GM23338 (cell line): ENCODE data around the gene COX20. TPM values are rescaled to one million over a fixed set of nuclear protein-coding genes. Genes with fewer than 3 reads are reported as not detected.
A peak's percentile ranks its signal among the peaks of the same experiment; 100 is the strongest.

Experiments
- ATAC-seq: fragments of 200-7000 bp; cut with Tn5 transposase; 3 replicates; pipeline ENCODE4 v1.9.1; 2020
- DNase-seq: peaks from one replicate; pipeline ENCODE4 v3.0.0-alpha.2; 2015; ENCODE audit warnings: low spot score
- H2AFZ ChIP-seq: fragments of 200-600 bp; sonication (generic); 2 replicates; pipeline ENCODE4 v1.8.0; 2016; ENCODE audit warnings: antibody characterized with exemption, mild to moderate bottlenecking, moderate library complexity
- H3F3A ChIP-seq: fragments of 200-600 bp; sonication (generic); replicated peaks from 2 replicates; pipeline ENCODE4 v1.8.0; 2017; ENCODE audit warnings: antibody characterized with exemption, mixed run types, low read depth
- H3K27ac ChIP-seq: fragments of 200-600 bp; sonication (generic); 2 replicates; pipeline ENCODE4 v1.6.1; 2016; ENCODE audit warnings: low read depth
- H3K27me3 ChIP-seq: fragments of 200-600 bp; sonication (generic); 2 replicates; pipeline ENCODE4 v1.8.0; 2016; ENCODE audit warnings: mild to moderate bottlenecking, mixed run types, moderate library complexity; ENCODE audit not compliant: insufficient read depth
- H3K36me3 ChIP-seq: fragments of 200-600 bp; sonication (generic); 2 replicates; pipeline ENCODE4 v1.8.0; 2016; ENCODE audit warnings: mild to moderate bottlenecking; ENCODE audit not compliant: insufficient read depth
- H3K4me1 ChIP-seq: fragments of 200-600 bp; sonication (generic); 2 replicates; pipeline ENCODE4 v1.8.0; 2016; ENCODE audit warnings: mild to moderate bottlenecking, moderate library complexity; ENCODE audit not compliant: insufficient read depth
- H3K4me2 ChIP-seq: fragments of 200-600 bp; sonication (generic); 2 replicates; pipeline ENCODE4 v1.7.1; 2017; ENCODE audit warnings: mixed run types
- H3K4me3 ChIP-seq: fragments of 200-600 bp; sonication (generic); 2 replicates; pipeline ENCODE4 v1.6.1; 2016; ENCODE audit warnings: mixed run types
- H3K79me2 ChIP-seq: fragments of 200-600 bp; sonication (generic); replicated peaks from 2 replicates; pipeline ENCODE4 v1.8.0; 2017; ENCODE audit warnings: mild to moderate bottlenecking; ENCODE audit not compliant: insufficient read depth
- H3K9me2 ChIP-seq: fragments of 200-600 bp; sonication (generic); 2 replicates; pipeline ENCODE4 v1.8.0; 2017; ENCODE audit not compliant: insufficient read depth
- H4K20me1 ChIP-seq: fragments of 200-600 bp; sonication (generic); replicated peaks from 2 replicates; pipeline ENCODE4 v1.8.0; 2017; ENCODE audit warnings: mild to moderate bottlenecking; ENCODE audit not compliant: insufficient read depth
- H3K27ac Mint-ChIP-seq: 2 replicates; pipeline ENCODE4 v1.8.0; 2020; ENCODE audit warnings: inconsistent platforms, mild to moderate bottlenecking, moderate library complexity, mixed read lengths
- H3K27me3 Mint-ChIP-seq: 3 replicates; pipeline ENCODE4 v1.8.0; 2022; ENCODE audit warnings: low read depth, mild to moderate bottlenecking, moderate library complexity, mixed read lengths, inconsistent platforms; ENCODE audit not compliant: insufficient read depth, poor library complexity
- H3K36me3 Mint-ChIP-seq: 3 replicates; pipeline ENCODE4 v1.8.0; 2021; ENCODE audit warnings: low read depth, mild to moderate bottlenecking, inconsistent platforms, moderate library complexity, mixed read lengths
- H3K4me1 Mint-ChIP-seq: 3 replicates; pipeline ENCODE4 v1.8.0; 2020; ENCODE audit warnings: mild to moderate bottlenecking, inconsistent platforms, mixed read lengths
- H3K4me3 Mint-ChIP-seq: 3 replicates; pipeline ENCODE4 v1.8.0; 2021; ENCODE audit warnings: moderate library complexity, mild to moderate bottlenecking, inconsistent platforms, mixed read lengths
- H3K9me3 Mint-ChIP-seq: 3 replicates; pipeline ENCODE4 v1.8.0; 2020; ENCODE audit warnings: moderate library complexity, mild to moderate bottlenecking, inconsistent platforms, mixed read lengths
- ETS1 ChIP-seq: IDR thresholded peaks from 2 replicates; pipeline ENCODE4 v1.6.1; 2016; ENCODE audit warnings: antibody characterized with exemption
- EZH2 ChIP-seq: fragments of 200-600 bp; sonication (generic); IDR thresholded peaks from one replicate; pipeline ENCODE4 v1.8.0; 2017; ENCODE audit warnings: antibody characterized with exemption, mild to moderate bottlenecking, low read depth; ENCODE audit not compliant: unreplicated experiment
- EZH2phosphoT487 ChIP-seq: fragments of 200-600 bp; sonication (generic); IDR thresholded peaks from one replicate; pipeline ENCODE4 v1.8.1; 2018; ENCODE audit warnings: antibody characterized with exemption; ENCODE audit not compliant: unreplicated experiment
- JUNB ChIP-seq: IDR thresholded peaks from one replicate; pipeline ENCODE4 v1.6.1; 2016; ENCODE audit warnings: antibody characterized with exemption; ENCODE audit not compliant: unreplicated experiment
- POLR2AphosphoS5 ChIP-seq: IDR thresholded peaks from 2 replicates; pipeline ENCODE4 v1.6.1; 2016; ENCODE audit warnings: antibody characterized with exemption, low read depth
- ZNF114 ChIP-seq: fragments of 250-450 bp; sonication (Bioruptor Pico); IDR thresholded peaks from 2 replicates; pipeline ENCODE4 v1.5.0; 2020; ENCODE audit warnings: mild to moderate bottlenecking, moderate library complexity
- ZNF462 ChIP-seq: fragments of 250-450 bp; sonication (Bioruptor Pico); IDR thresholded peaks from 2 replicates; pipeline ENCODE4 v1.5.0; 2020; ENCODE audit warnings: mild to moderate bottlenecking, moderate library complexity
- polyA plus RNA-seq: library from polyadenylated mRNA; unstranded; fragments of >200 nt; fragmentation: Nextera tagmentation; extraction: Ambion mirVana; gene quantifications from 2 replicates; pipeline ENCODE4 v1.2.1, GENCODE V29; 2016
- total RNA-seq: library from RNA; depleted of rRNA; stranded (reverse); fragments of >200 nt; shearing (Covaris generic); gene quantifications from 2 replicates; pipeline ENCODE4 v1.2.3, GENCODE V29; 2014

COX20 gene
- total and polyA plus RNA-seq, 2 experiments from 2014 or later: 19.3 to 175 TPM

GRCh38 chr1:244874974-244875579 is 39.6 kb downstream of the COX20 start:
- no peak for TF ChIP-seq ETS1
- TF ChIP-seq ZNF462 (CRISPR knock-in tag): 0 out of 2 replicates have a peak, but pooled peaks have one; percentile 46
- peaks cover 14% of the 10 kb centered on the region for H3K4me1 ChIP-seq
- H3K4me3 Mint-ChIP-seq: peak overlapping the region; percentile 39; the same call in 1 of the 3 replicates
- H3K4me2 ChIP-seq: no peak overlapping the region
- H3K9me2 ChIP-seq: no peaks in the 10 kb centered on the region
- H3K36me3 ChIP-seq: no peaks in the 10 kb centered on the region
- H3K27me3 ChIP-seq: no peaks in the 10 kb centered on the region
- no peaks in the 10 kb centered on the region for H3K79me2 ChIP-seq
- H3K4me3 ChIP-seq: no peak overlapping the region
- no peaks in the 10 kb centered on the region for H3F3A ChIP-seq
- H2AFZ ChIP-seq: no peak overlapping the region
- H3K27me3 Mint-ChIP-seq: peaks cover 6% of the 10 kb centered on the region
- no peaks in the 10 kb centered on the region for H4K20me1 ChIP-seq
- no peak overlapping the region for H3K27ac ChIP-seq
- DNase-seq: peak; percentile 82
- no peaks in the 10 kb centered on the region for H3K36me3 Mint-ChIP-seq
- H3K27ac Mint-ChIP-seq: no peak overlapping the region
- ATAC-seq: peak; percentile 96
- H3K4me1 Mint-ChIP-seq: peaks cover 15% of the 10 kb centered on the region
- H3K9me3 Mint-ChIP-seq: no peaks in the 10 kb centered on the region

- no peaks in the 10 kb centered on the region for H3K36me3 Mint-ChIP-seq
- Histone ChIP-seq H3K27me3 (no peaks in the 10 kb centered on the region), H3K4me1 (peaks cover 14% of the 10 kb centered on the region), H3K4me2 (no peak overlapping the region), H2AFZ (peak overlapping the region; percentile 32), H3K36me3 (no peaks in the 10 kb centered on the region), H3K79me2 (no peaks in the 10 kb centered on the region), H4K20me1 (no peaks in the 10 kb centered on the region), H3F3A (no peaks in the 10 kb centered on the region), H3K4me3 (no peak overlapping the region), H3K27ac (no peak overlapping the region), H3K9me2 (no peaks in the 10 kb centered on the region)
- H3K27me3 Mint-ChIP-seq: peaks cover 6% of the 10 kb centered on the region
- DNase-seq (no peak), ATAC-seq (no peak)
- TF ChIP-seq ETS1 (no peak), JUNB (no peak), ZNF114 (CRISPR knock-in tag) (no peak), POLR2AphosphoS5 (no peak), EZH2phosphoT487 (no peak), EZH2 (no peak)
- H3K4me1 Mint-ChIP-seq: peaks cover 21% of the 10 kb centered on the region
- no peak overlapping the region for H3K4me3 Mint-ChIP-seq
- no peak overlapping the region for H3K27ac Mint-ChIP-seq
- no peaks in the 10 kb centered on the region for H3K9me3 Mint-ChIP-seq
These were observed 40.9 kb downstream of the COX20 start for GRCh38 chr1:244876228-244876910.
